Colonic mucosa (tissue), 4 donors: ENCODE results near the gene RNASE13. TPM values are rescaled to one million over a fixed set of nuclear protein-coding genes. Genes with fewer than 3 reads are reported as not detected.
"Not testable (repeated sequence)": the region's sequence is repeated elsewhere in the genome, so short reads cannot be mapped to it uniquely, and the experiment has no call there.

Experiments
- DNase-seq: peaks from one replicate; pipeline ENCODE4 v3.0.0-alpha.2; 2020
- H3K27ac ChIP-seq: fragments of 200-600 bp; one replicate; pipeline ENCODE4 v1.8.0; 2021
- H3K27me3 ChIP-seq: fragments of 200-600 bp; one replicate; pipeline ENCODE4 v1.8.0; 2021
- H3K36me3 ChIP-seq: fragments of 200-600 bp; one replicate; pipeline ENCODE4 v1.8.0; 2021
- H3K4me1 ChIP-seq: fragments of 200-600 bp; one replicate; pipeline ENCODE4 v1.8.0; 2021; ENCODE audit warnings: mild to moderate bottlenecking
- H3K4me3 ChIP-seq: fragments of 200-600 bp; one replicate; pipeline ENCODE4 v1.8.0; 2021
- H3K9ac ChIP-seq, 2 donors: one replicate each; pipeline ENCODE4 v1.7.0; 2013; ENCODE audit warnings: control low read depth in 2 of 2, low read depth in 2 of 2, low read length in 2 of 2
- H3K9me3 ChIP-seq: fragments of 200-600 bp; one replicate; pipeline ENCODE4 v1.8.0; 2021
- intact Hi-C: fragments of 100-400 bp; cut with DNase I; formaldehyde crosslinking; loops from one replicate; pipeline ENCODE4 v1.14.1; 2022
- total RNA-seq, 2 donors: library from RNA; stranded (reverse); fragmentation: NEBNext Ultra II Directional in 1 of 2; extraction: Animal tissue kit (Norgen Biotek cat#: 25700) in 1 of 2; gene quantifications; one replicate each; pipeline ENCODE4 v1.2.1, GENCODE V29; 2021
- TF ChIP-seq, protein P1 (sequence below): fragments of 200-600 bp; IDR thresholded peaks from one replicate; pipeline ENCODE4 v1.8.0; 2022; ENCODE audit warnings: antibody characterized with exemption, mild to moderate bottlenecking
- donor health status: healthy.
- donor health status: DM: no; HTN: no; CAD: no.
- donor health status: DM: no; HTN: no; CAD: no.

Gene RNASE13
- total RNA-seq, 2 donors from 2014 or later: not detected

DNA sequence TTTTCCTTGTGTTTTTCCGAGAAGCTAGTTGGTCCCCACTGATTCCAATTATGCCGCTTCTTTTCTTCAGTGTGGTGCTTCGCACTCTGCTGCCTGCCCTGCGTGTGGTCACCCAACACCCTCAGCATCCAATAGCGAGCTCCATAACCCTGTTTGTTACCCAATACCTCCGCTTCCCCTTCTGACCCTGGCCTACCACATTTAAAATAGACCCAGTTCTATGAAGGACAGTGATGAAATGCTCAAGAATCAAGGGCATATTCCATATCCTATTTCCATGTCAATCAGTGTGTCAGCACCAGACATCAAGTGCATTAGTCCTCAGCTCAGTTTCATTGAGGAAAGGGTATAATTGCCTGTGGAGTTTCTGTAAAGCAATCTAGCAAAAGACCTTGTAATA, 19.3 kb downstream of the RNASE13 start:
- H3K36me3 ChIP-seq: peaks cover 4% of the 10 kb centered on the region
- intact Hi-C loops: loop anchor here (2.0 to 5.0 kb wide), 2 partner anchors 25 to 77 kb away; no protein-coding TSS in a partner anchor
- no peak overlapping the region for H3K4me3 ChIP-seq
- no peaks in the 10 kb centered on the region for H3K9me3 ChIP-seq
- no peak for DNase-seq
- H3K27ac ChIP-seq: no peak overlapping the region
- H3K27me3 ChIP-seq: no peaks in the 10 kb centered on the region
- no peaks in the 10 kb centered on the region for H3K4me1 ChIP-seq
- TF ChIP-seq, protein P1, sequence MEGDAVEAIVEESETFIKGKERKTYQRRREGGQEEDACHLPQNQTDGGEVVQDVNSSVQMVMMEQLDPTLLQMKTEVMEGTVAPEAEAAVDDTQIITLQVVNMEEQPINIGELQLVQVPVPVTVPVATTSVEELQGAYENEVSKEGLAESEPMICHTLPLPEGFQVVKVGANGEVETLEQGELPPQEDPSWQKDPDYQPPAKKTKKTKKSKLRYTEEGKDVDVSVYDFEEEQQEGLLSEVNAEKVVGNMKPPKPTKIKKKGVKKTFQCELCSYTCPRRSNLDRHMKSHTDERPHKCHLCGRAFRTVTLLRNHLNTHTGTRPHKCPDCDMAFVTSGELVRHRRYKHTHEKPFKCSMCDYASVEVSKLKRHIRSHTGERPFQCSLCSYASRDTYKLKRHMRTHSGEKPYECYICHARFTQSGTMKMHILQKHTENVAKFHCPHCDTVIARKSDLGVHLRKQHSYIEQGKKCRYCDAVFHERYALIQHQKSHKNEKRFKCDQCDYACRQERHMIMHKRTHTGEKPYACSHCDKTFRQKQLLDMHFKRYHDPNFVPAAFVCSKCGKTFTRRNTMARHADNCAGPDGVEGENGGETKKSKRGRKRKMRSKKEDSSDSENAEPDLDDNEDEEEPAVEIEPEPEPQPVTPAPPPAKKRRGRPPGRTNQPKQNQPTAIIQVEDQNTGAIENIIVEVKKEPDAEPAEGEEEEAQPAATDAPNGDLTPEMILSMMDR: no peak
- no peak overlapping the region for H3K9ac ChIP-seq

DNA sequence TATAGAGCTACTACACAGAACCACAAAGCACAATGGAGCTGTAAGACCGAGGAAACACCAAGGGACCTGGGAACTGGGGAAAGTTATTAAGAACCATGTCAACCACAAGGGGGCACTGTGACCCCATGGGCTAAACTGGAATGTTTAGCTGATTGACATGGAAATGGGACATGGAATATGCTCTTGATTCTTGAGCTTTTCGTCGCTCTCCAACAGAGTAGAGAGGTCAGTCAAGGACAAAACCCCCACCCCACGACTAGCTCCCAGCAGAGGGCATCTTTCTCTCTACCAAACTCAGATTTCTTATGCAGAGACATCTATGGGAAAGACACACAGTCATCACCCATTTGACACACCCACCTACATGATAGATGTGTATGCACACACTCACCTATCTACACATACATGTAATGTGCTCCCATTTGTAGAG, 19.8 kb downstream of the RNASE13 start:
- peaks cover 4% of the 10 kb centered on the region for H3K36me3 ChIP-seq
- no peak overlapping the region for H3K4me3 ChIP-seq
- no peaks in the 10 kb centered on the region for H3K4me1 ChIP-seq
- TF ChIP-seq, protein P1: peak; percentile 86
- H3K27ac ChIP-seq: no peak overlapping the region
- H3K9ac ChIP-seq: no peak overlapping the region
- no peaks in the 10 kb centered on the region for H3K27me3 ChIP-seq
- peak; percentile 95 for DNase-seq
- no peaks in the 10 kb centered on the region for H3K9me3 ChIP-seq
- intact Hi-C loops: loop anchor here (2.0 to 5.0 kb wide), 2 partner anchors 26 to 78 kb away; no protein-coding TSS in a partner anchor

DNA sequence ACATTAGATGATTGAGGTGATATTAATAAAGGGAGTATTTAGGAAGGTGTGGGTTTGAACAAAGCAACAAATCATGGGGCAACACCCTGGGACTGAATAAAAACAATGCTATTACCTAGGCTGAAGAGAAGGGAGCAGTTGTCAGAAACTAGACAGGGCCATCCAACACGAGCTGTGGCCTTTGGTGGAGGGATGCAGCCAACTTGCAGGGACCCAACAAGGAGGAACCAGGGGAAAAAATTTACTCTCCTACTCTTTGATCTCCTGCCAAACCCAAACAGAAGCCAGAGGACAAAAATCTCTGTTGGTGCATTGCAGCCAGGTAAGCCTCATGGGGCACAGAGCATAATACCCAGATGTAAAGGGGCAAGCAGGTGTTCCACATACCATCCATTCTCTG, 23.5 kb downstream of the RNASE13 start:
- no peaks in the 10 kb centered on the region for H3K9me3 ChIP-seq
- H3K4me3 ChIP-seq: no peak overlapping the region
- H3K9ac ChIP-seq: no peak overlapping the region
- intact Hi-C loops: no loop called here
- DNase-seq: no peak
- H3K36me3 ChIP-seq: no peaks in the 10 kb centered on the region
- H3K4me1 ChIP-seq: no peaks in the 10 kb centered on the region
- H3K27ac ChIP-seq: no peak overlapping the region
- H3K27me3 ChIP-seq: no peaks in the 10 kb centered on the region
- TF ChIP-seq, protein P1: no peak

DNA sequence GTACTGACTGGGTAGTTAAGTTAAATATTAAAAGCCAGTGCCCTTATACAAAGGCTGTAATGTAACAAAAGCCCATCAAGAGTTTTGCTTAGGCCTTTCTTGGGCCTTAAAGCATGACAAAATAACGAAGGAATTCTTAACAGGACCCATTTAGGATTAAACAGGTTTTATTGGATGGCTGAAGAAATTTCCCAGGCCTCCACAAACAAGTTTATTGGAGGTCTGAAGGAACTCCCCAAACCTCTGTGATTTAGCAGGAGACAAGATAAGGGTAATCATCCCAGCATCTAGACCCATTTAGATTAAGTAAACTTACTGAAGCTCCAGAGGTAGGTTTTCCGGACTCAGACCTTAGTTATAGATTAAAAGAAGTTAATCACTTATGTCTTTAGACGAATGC, 24.9 kb downstream of the RNASE13 start:
- H3K9ac ChIP-seq, H3K9me3 ChIP-seq, intact Hi-C loops, H3K27me3 ChIP-seq, H3K27ac ChIP-seq, H3K36me3 ChIP-seq, H3K4me3 ChIP-seq, DNase-seq, H3K4me1 ChIP-seq: not testable (repeated sequence)

DNA sequence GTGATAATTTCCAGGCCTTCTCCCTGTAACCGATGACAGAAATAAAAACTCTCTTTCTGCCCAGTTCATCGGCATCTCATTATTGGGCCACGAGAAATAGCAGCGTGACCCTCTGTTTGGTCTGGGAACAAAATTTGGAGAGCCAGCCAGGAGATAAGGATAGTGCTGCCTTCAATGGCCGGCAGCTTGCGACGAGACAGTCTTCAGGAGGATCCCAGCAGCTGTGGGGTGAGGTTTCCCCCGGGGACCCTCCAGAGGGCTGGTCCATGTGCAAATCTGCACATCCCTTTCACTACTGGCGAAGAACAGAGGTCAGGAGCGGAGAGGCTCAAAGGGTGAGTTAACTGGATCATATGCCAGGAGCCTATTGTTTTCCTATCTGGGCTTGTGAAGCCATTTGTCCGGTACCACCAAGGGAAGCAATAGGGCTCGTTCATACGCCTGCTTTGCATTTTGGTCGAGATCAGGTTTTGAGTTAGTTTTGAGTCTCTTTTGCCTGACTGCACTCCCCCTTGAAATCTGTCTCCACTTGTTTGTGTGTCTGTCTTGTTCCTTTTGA, 30.7 kb downstream of the RNASE13 start:
- H3K9ac ChIP-seq: peak overlapping the region in 1 of 2 donors; percentile 55
- H3K4me1 ChIP-seq: no peaks in the 10 kb centered on the region
- TF ChIP-seq, protein P1: no peak
- H3K9me3 ChIP-seq: no peaks in the 10 kb centered on the region
- no peaks in the 10 kb centered on the region for H3K27me3 ChIP-seq
- intact Hi-C loops: no loop called here
- no peak for DNase-seq
- H3K36me3 ChIP-seq: no peaks in the 10 kb centered on the region
- no peak overlapping the region for H3K4me3 ChIP-seq
- H3K27ac ChIP-seq: no peak overlapping the region

DNA sequence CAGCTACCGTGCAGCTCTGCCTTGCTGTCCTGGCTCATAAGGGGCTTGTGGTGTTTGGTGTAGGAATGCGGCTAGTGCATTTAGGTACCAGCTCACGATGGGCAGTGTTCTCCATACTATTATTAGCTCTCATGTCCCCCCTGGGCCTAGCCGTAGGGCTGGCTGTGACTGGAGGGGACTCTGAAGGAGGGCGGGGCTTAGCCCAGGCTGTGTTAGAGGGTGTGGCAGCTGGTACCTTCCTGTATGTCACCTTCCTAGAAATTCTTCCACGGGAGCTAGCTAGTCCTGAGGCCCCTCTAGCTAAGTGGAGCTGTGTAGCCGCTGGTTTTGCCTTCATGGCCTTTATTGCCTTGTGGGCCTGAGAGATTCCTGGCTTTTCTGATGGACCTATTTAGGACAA, 33.4 kb downstream of the RNASE13 start:
- peak; percentile 60 for DNase-seq

More for the DNA sequence above, 33.4 kb downstream of the RNASE13 start:
- H3K9me3 ChIP-seq: no peaks in the 10 kb centered on the region
- TF ChIP-seq, protein P1: no peak
- intact Hi-C loops: no loop called here
- peak overlapping the region in 1 of 2 donors; percentile 48 for H3K9ac ChIP-seq
- no peaks in the 10 kb centered on the region for H3K36me3 ChIP-seq
- H3K27ac ChIP-seq: no peak overlapping the region
- peaks cover 4% of the 10 kb centered on the region for H3K4me1 ChIP-seq
- H3K27me3 ChIP-seq: no peaks in the 10 kb centered on the region
- no peak overlapping the region for H3K4me3 ChIP-seq
